IMR-90 (cell line): ENCODE data around the gene DPYD. TPM values are rescaled to one million over a fixed set of nuclear protein-coding genes. Genes with fewer than 3 reads are reported as not detected.

Experiments used
- ATAC-seq: fragments of 200-7000 bp; cut with Tn5 transposase; 2 replicates; pipeline ENCODE4 v1.9.1; 2020; ENCODE audit warnings: low read depth, mild to moderate bottlenecking, moderate library complexity
- BruUV-seq: library from RNA; stranded (reverse); fragments of 400-500 nt; replicated peaks from 2 replicates; lab custom pipeline; 2021; lab: Mats Ljungman, UMichigan
- CTCF ChIA-PET: fragments of 300-600 bp; formaldehyde crosslinking; extraction: SDS; loops from one replicate; lab custom pipeline; 2021; ENCODE audit warnings: antibody characterized with exemption; lab: Yijun Ruan, JAX
- POLR2A ChIA-PET: fragments of 300-600 bp; sonication (Branson Sonifier 250); formaldehyde crosslinking; loops from one replicate; lab custom pipeline; 2022; ENCODE audit warnings: antibody characterized with exemption; ENCODE audit not compliant: unreplicated experiment; lab: Charles Lee
- DNase-seq: peaks from one replicate; pipeline ENCODE4 v3.0.0; 2013
- H2AFZ ChIP-seq: replicated peaks from 2 replicates; pipeline ENCODE3; 2013; ENCODE audit warnings: low read length, mild to moderate bottlenecking; ENCODE audit not compliant: poor library complexity
- H2AK5ac ChIP-seq: 2 replicates; pipeline ENCODE4 v1.6.1; 2013; ENCODE audit warnings: low read depth, low read length, inconsistent platforms
- H2AK9ac ChIP-seq: replicated peaks from 2 replicates; pipeline ENCODE3; 2013; ENCODE audit warnings: mild to moderate bottlenecking, low read depth, low read length, moderate library complexity; ENCODE audit not compliant: poor library complexity
- H2BK120ac ChIP-seq: 2 replicates; pipeline ENCODE4 v1.6.1; 2013; ENCODE audit warnings: low read depth, low read length, inconsistent platforms
- H2BK15ac ChIP-seq: 3 replicates; pipeline ENCODE4 v1.6.1; 2013; ENCODE audit warnings: low read depth, low read length, inconsistent platforms
- H2BK20ac ChIP-seq: 2 replicates; pipeline ENCODE4 v1.6.1; 2013; ENCODE audit warnings: low read depth, mild to moderate bottlenecking, inconsistent platforms, low read length, moderate library complexity
- H2BK5ac ChIP-seq: 2 replicates; pipeline ENCODE4 v1.6.1; 2013; ENCODE audit warnings: mild to moderate bottlenecking, low read depth, low read length, inconsistent platforms; ENCODE audit not compliant: poor library complexity, severe bottlenecking
- H3K14ac ChIP-seq: replicated peaks from 2 replicates; pipeline ENCODE4 v1.6.1; 2013; ENCODE audit warnings: low read depth, low read length, inconsistent platforms
- H3K18ac ChIP-seq: 2 replicates; pipeline ENCODE4 v1.6.1; 2013; ENCODE audit warnings: low read depth, low read length, control low read depth
- H3K23ac ChIP-seq: 2 replicates; pipeline ENCODE4 v1.6.1; 2013; ENCODE audit warnings: low read depth, low read length, inconsistent platforms
- H3K27ac ChIP-seq: 2 replicates; pipeline ENCODE4 v1.5.1; 2013; ENCODE audit warnings: mild to moderate bottlenecking, control low read depth, low read length; ENCODE audit not compliant: insufficient read depth
- H3K27me3 ChIP-seq: 2 replicates; pipeline ENCODE4 v1.6.1; 2013; ENCODE audit warnings: low read length; ENCODE audit not compliant: control insufficient read depth, insufficient read depth
- H3K36me3 ChIP-seq: 2 replicates; pipeline ENCODE4 v1.6.1; 2013; ENCODE audit warnings: low read length, mixed read lengths; ENCODE audit not compliant: control insufficient read depth, insufficient read depth
- H3K4ac ChIP-seq: 2 replicates; pipeline ENCODE4 v1.6.1; 2013; ENCODE audit warnings: low read depth, low read length, inconsistent platforms
- H3K4me1 ChIP-seq: 2 replicates; pipeline ENCODE4 v1.6.1; 2013; ENCODE audit warnings: low read length, mixed read lengths; ENCODE audit not compliant: control insufficient read depth, insufficient read depth
- H3K4me2 ChIP-seq: 2 replicates; pipeline ENCODE4 v1.6.1; 2013; ENCODE audit warnings: low read depth, mild to moderate bottlenecking, control low read depth, low read length, moderate library complexity
- H3K4me3 ChIP-seq: 2 replicates; pipeline ENCODE4 v1.5.1; 2013; ENCODE audit warnings: low read depth, mild to moderate bottlenecking, control low read depth, low read length, moderate library complexity; ENCODE audit not compliant: insufficient read depth
- H3K56ac ChIP-seq: 2 replicates; pipeline ENCODE4 v1.6.1; 2013; ENCODE audit warnings: low read length, inconsistent platforms; ENCODE audit not compliant: insufficient read depth; ENCODE audit errors: extremely low read depth
- H3K79me1 ChIP-seq, 2 experiments: 2 replicates each; pipeline ENCODE4 v1.6.1; 2013; ENCODE audit warnings: low read length in 2 of 2, inconsistent platforms in 1 of 2, low read depth in 1 of 2
- H3K9ac ChIP-seq: 2 replicates; pipeline ENCODE4 v1.6.1; 2013; ENCODE audit warnings: low read depth, low read length, control low read depth
- H3K9me1 ChIP-seq: 2 replicates; pipeline ENCODE4 v1.6.1; 2013; ENCODE audit warnings: low read length, inconsistent platforms; ENCODE audit not compliant: insufficient read depth
- H3K9me3 ChIP-seq: 2 replicates; pipeline ENCODE4 v1.6.1; 2013; ENCODE audit warnings: low read length; ENCODE audit not compliant: control insufficient read depth, insufficient read depth
- H4K20me1 ChIP-seq: 2 replicates; pipeline ENCODE4 v1.6.1; 2013; ENCODE audit warnings: low read length, inconsistent platforms; ENCODE audit not compliant: insufficient read depth
- H4K5ac ChIP-seq: 2 replicates; pipeline ENCODE4 v1.6.1; 2013; ENCODE audit warnings: mild to moderate bottlenecking, low read depth, low read length, control low read depth
- H4K8ac ChIP-seq, 2 experiments: 2 replicates each; pipeline ENCODE4 v1.6.1; 2013; ENCODE audit warnings: low read depth in 2 of 2, low read length in 2 of 2, control low read depth in 1 of 2, inconsistent platforms in 1 of 2
- H4K91ac ChIP-seq: 2 replicates; pipeline ENCODE4 v1.6.1; 2013; ENCODE audit warnings: low read depth, low read length, inconsistent platforms; ENCODE audit not compliant: insufficient read depth
- FOS ChIP-seq: fragments of 150-350 bp; IDR thresholded peaks from 2 replicates; pipeline ENCODE4 v1.6.1; 2016; ENCODE audit warnings: low read depth, low read length
- MAFK ChIP-seq: IDR thresholded peaks from 2 replicates; pipeline ENCODE4 v1.6.1; 2012; ENCODE audit warnings: low read depth, low read length, improper control_type of control experiment
- MAZ ChIP-seq: IDR thresholded peaks from 2 replicates; pipeline ENCODE4 v1.6.1; 2012; ENCODE audit warnings: low read depth, mild to moderate bottlenecking, low read length, improper control_type of control experiment, moderate library complexity, borderline replicate concordance
- MXI1 ChIP-seq: IDR thresholded peaks from 2 replicates; pipeline ENCODE4 v1.6.1; 2012; ENCODE audit warnings: low read depth, mild to moderate bottlenecking, low read length, moderate library complexity, borderline replicate concordance
- NFE2L2 ChIP-seq: fragments of 150-350 bp; IDR thresholded peaks from 2 replicates; pipeline ENCODE4 v1.6.1; 2016; ENCODE audit warnings: low read depth, mild to moderate bottlenecking, low read length
- SMC3 ChIP-seq: fragments of 150-350 bp; IDR thresholded peaks from 2 replicates; pipeline ENCODE4 v1.6.1; 2016; ENCODE audit warnings: low read depth, mild to moderate bottlenecking, antibody characterized with exemption, low read length, moderate library complexity
- WGBS, 2 experiments: methylation state at CpG; one replicate each; pipeline versions ENCODE4 v1.1.5 to v1.1.7; 2013; ENCODE audit warnings: missing lambda C conversion rate in 2 of 2; ENCODE audit not compliant: insufficient read length in 1 of 2; ENCODE audit errors: extremely low coverage in 2 of 2; 5-methylcytosine and 5-hydroxymethylcytosine counted together
- dilution Hi-C: fragments of 300-500 bp; cut with HindIII; formaldehyde crosslinking; loops from one replicate; pipeline ENCODE4 v1.14.3; 2018; ENCODE audit warnings: low sequenced_read_pairs; ENCODE audit not compliant: unreplicated experiment
- in situ Hi-C: fragments of 300-500 bp; cut with MboI; formaldehyde crosslinking; loops from 3 replicates; pipeline ENCODE4 v1.14.3; 2019; ENCODE audit warnings: low sequenced_read_pairs, inconsistent platforms, mixed read lengths
- intact Hi-C: fragments of 100-400 bp; cut with micrococcal nuclease; formaldehyde crosslinking; loops from 2 replicates; pipeline ENCODE4 v1.10.0; 2022
- polyA plus RNA-seq, 3 experiments: library from polyadenylated mRNA; depleted of rRNA; stranded (reverse); fragments of >200 nt; gene quantifications; 2 replicates each; pipeline ENCODE4 v1.2.3, GENCODE V29; 2012; ENCODE audit warnings: low replicate concordance in 1 of 3
- total RNA-seq: library from RNA; depleted of rRNA; stranded (reverse); fragments of >200 nt; gene quantifications from 2 replicates; pipeline ENCODE4 v1.2.3, GENCODE V29; 2012

The DPYD gene
- total and polyA plus RNA-seq, 2 of the 4 experiments (the other 2 are of a cell fraction): 9.3 to 47.3 TPM

DNA sequence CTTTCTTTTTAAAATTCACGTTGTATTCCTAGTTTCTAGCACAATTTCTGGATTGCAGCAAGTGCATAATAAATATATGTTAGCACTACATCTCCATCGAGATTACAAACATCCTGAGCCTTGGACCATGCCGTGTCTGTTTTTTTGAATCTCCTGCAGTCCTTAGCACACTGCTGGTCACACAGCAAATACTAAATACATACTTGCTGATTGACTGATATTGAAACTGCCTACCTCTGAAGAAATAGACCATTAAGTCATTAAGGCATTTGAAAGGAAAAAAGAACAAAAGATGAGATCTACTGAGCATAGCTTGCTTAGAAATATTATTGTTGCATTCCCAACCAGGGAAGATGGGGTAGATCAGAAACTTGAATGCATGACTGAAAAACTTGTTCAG is 830.1 kb downstream of the DPYD start:
- 0 out of 2 replicates have a peak overlapping the region, but pooled peaks have one; percentile 13 for H3K18ac ChIP-seq
- no peak for ATAC-seq
- in situ Hi-C loops: no loop called here
- H4K91ac ChIP-seq: no peak overlapping the region
- ChIA-PET CTCF (interaction anchor here (0.6 to 1.2 kb wide), 2 partner anchors 9 to 23 kb away, joined by 3 read pairs; no protein-coding TSS in a partner anchor), POLR2A (no interaction called here)
- H3K9me1 ChIP-seq: no peaks in the 10 kb centered on the region; the same call in 1 of the 2 replicates
- no peak overlapping the region for H3K27ac ChIP-seq
- no peak overlapping the region for H2BK15ac ChIP-seq
- no peak overlapping the region for H2AK5ac ChIP-seq
- no peaks in the 10 kb centered on the region for H3K9me3 ChIP-seq
- H3K27me3 ChIP-seq: no peaks in the 10 kb centered on the region
- no peak for DNase-seq
- H3K23ac ChIP-seq: no peak overlapping the region
- H4K20me1 ChIP-seq: no peaks in the 10 kb centered on the region
- no peaks in the 10 kb centered on the region for H3K36me3 ChIP-seq
- H3K4me2 ChIP-seq: no peak overlapping the region
- H3K4me3 ChIP-seq: no peak overlapping the region
- H3K14ac ChIP-seq: no peak overlapping the region
- no peak overlapping the region for H3K9ac ChIP-seq
- no peak overlapping the region for H3K56ac ChIP-seq
- H2AK9ac ChIP-seq: no peak overlapping the region
- no peak for TF ChIP-seq SMC3
- no peak for TF ChIP-seq NFE2L2
- TF ChIP-seq MAZ: no peak
- no peak for TF ChIP-seq MXI1
- no peak for TF ChIP-seq MAFK
- TF ChIP-seq FOS: no peak
- H3K79me1 ChIP-seq: no peaks in the 10 kb centered on the region
- no peak overlapping the region for H3K4ac ChIP-seq
- H2AFZ ChIP-seq: no peak overlapping the region
- no peak overlapping the region for H4K8ac ChIP-seq
- no peak overlapping the region for H4K5ac ChIP-seq
- no TSS peak for BruUV-seq
- H2BK20ac ChIP-seq: no peak overlapping the region
- intact Hi-C loops: no loop called here
- H2BK5ac ChIP-seq: no peak overlapping the region
- dilution Hi-C loops: no loop called here
- WGBS, 2 experiments: no CpG with 5 or more reads among the region's 3 CpGs
- H2BK120ac ChIP-seq: no peak overlapping the region
- H3K4me1 ChIP-seq: peaks cover 7% of the 10 kb centered on the region; the same call in 1 of the 2 replicates
